AG10803 (cell line): ENCODE data around the gene ASTN1.

Experiments used
- DNase-seq: peaks from one replicate; pipeline ENCODE4 v3.0.0; 2010; ENCODE audit warnings: low read depth
- H3K4me3 ChIP-seq: 2 replicates; pipeline ENCODE4 v1.5.1; 2011; ENCODE audit warnings: mild to moderate bottlenecking, low read length, control low read depth
- CTCF ChIP-seq: conservative IDR thresholded peaks from 2 replicates; pipeline ENCODE4 v1.5.1; 2011; ENCODE audit warnings: mild to moderate bottlenecking, low read length, control low read depth, inconsistent platforms

Gene ASTN1

GRCh38 chr1:177043597-177043996 is 120.9 kb downstream of the ASTN1 start:
- no peak overlapping the region for H3K4me3 ChIP-seq
- DNase-seq = no peak
- no peak for TF ChIP-seq CTCF

GRCh38 chr1:177035586-177035985 is 128.9 kb downstream of the ASTN1 start:
- H3K4me3 ChIP-seq = no peak overlapping the region
- TF ChIP-seq CTCF = no peak
- no peak for DNase-seq

GRCh38 chr1:177033628-177034027 is 130.9 kb downstream of the ASTN1 start:
- no peak overlapping the region for H3K4me3 ChIP-seq
- no peak for DNase-seq
- TF ChIP-seq CTCF = no peak

GRCh38 chr1:177032434-177032833 is 132.1 kb downstream of the ASTN1 start:
- TF ChIP-seq CTCF = no peak
- H3K4me3 ChIP-seq = no peak overlapping the region
- no peak for DNase-seq

DNA sequence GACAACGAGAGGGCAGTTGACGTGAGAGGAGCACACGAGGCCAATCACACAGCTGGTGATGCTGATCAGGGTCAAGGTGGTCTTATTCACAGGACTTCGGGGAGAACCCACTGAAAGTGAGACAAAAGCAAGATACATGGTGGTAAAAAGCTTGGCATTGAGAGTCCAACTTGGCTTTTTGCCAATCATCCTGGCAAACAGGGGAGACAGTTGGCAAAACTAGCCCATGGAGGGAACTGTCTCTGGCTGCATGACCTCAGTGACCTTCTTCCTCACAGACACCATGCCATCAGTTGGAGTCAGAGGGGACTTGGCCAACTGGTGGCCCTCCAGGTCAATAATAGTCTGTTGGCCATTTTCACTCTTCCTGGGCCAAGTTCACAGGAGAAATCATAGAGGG is 139.9 kb downstream of the ASTN1 start:
- TF ChIP-seq CTCF = no peak
- H3K4me3 ChIP-seq = no peak overlapping the region
- DNase-seq = no peak

DNA sequence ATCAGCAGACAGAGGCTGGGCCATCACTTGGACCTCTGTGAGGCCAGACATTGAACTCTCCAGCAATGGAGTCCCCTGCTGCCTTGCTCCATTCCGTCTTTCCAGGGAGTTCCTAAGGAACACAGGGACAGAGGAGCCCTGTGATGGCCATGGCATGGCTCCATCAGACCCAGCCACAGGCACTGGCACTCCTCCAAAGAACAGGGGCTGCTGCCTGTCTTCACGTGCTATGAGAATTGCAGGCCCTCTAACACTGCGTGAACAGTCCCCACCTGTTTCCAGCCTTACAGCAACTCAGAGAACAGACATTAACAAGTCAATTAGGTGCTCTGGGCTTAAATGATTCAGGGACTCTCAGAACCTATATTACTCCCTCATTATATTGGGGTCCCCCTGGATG is 140.8 kb downstream of the ASTN1 start:
- no peak overlapping the region for H3K4me3 ChIP-seq
- DNase-seq = no peak
- no peak for TF ChIP-seq CTCF

DNA sequence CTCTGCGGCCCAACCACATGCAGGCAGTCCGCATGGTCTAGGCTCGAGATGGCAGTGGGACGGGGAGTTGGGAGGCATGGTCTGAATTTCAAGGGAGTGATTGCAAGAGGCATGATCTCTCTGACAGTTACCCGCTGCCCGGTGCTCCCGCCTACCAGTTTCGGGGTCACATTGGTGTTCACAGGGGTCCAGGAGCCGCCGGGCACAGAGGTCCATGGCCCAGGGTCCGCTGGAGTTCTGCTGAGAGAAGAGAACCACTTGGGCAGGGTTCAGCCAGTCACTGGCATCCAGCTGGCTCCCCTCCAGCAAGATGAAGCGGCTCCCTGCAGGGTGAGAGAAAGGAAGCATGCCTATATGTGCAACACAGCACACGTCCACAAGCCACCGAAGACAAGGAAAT is 141.3 kb downstream of the ASTN1 start:
- no peak for TF ChIP-seq CTCF
- H3K4me3 ChIP-seq = no peak overlapping the region
- DNase-seq = no peak
